Mononuclear cell (primary cell): ENCODE data around the gene NDRG3. TPM values are rescaled to one million over a fixed set of nuclear protein-coding genes. Genes with fewer than 3 reads are reported as not detected.
"Not testable (repeated sequence)": the region's sequence is repeated elsewhere in the genome, so short reads cannot be mapped to it uniquely, and the experiment has no call there.

Experiments used
- H3K27me3 ChIP-seq: 2 replicates; pipeline ENCODE4 v1.6.0; 2011; ENCODE audit warnings: low read length, control low read depth; ENCODE audit not compliant: insufficient read depth
- H3K4me1 ChIP-seq: 2 replicates; pipeline ENCODE4 v1.5.1; 2011; ENCODE audit warnings: mild to moderate bottlenecking, low read length, control low read depth; ENCODE audit not compliant: insufficient read depth
- H3K4me3 ChIP-seq: 2 replicates; pipeline ENCODE4 v1.5.1; 2011; ENCODE audit warnings: mild to moderate bottlenecking, low read length, moderate library complexity
- H3K9me3 ChIP-seq: 2 replicates; pipeline ENCODE4 v1.5.1; 2011; ENCODE audit warnings: low read depth, mild to moderate bottlenecking, control low read depth, low read length
- total RNA-seq: library from RNA; depleted of rRNA; stranded (reverse); fragments of >200 nt; gene quantifications from one replicate; pipeline ENCODE4 v1.2.3, GENCODE V29; 2012

The NDRG3 gene
- total RNA-seq, 1 donor = 19.0 TPM

- no peaks in the 10 kb centered on the region for H3K27me3 ChIP-seq
- no peaks in the 10 kb centered on the region for H3K9me3 ChIP-seq
- H3K4me1 ChIP-seq = peaks cover 38% of the 10 kb centered on the region
- H3K4me3 ChIP-seq = no peak overlapping the region
Measured at GRCh38 chr20:36629719-36630681, 115.9 kb downstream of the NDRG3 start.

GRCh38 chr20:36628076-36628475 lies 117.8 kb downstream of the NDRG3 start:
- no peaks in the 10 kb centered on the region for H3K27me3 ChIP-seq
- H3K9me3 ChIP-seq = no peaks in the 10 kb centered on the region
- H3K4me1 ChIP-seq = peaks cover 38% of the 10 kb centered on the region

GRCh38 chr20:36624944-36625324 lies 121.0 kb downstream of the NDRG3 start:
- no peaks in the 10 kb centered on the region for H3K27me3 ChIP-seq
- no peak overlapping the region for H3K4me3 ChIP-seq
- H3K4me1 ChIP-seq = peaks cover 18% of the 10 kb centered on the region
- H3K9me3 ChIP-seq = no peaks in the 10 kb centered on the region

More at GRCh38 chr20:36628076-36628475, 117.8 kb downstream of the NDRG3 start:
- no peak overlapping the region for H3K4me3 ChIP-seq

GRCh38 chr20:36624068-36624943 lies 121.6 kb downstream of the NDRG3 start:
- H3K4me1 ChIP-seq = peaks cover 12% of the 10 kb centered on the region
- no peaks in the 10 kb centered on the region for H3K9me3 ChIP-seq
- no peaks in the 10 kb centered on the region for H3K27me3 ChIP-seq
- no peak overlapping the region for H3K4me3 ChIP-seq

GRCh38 chr20:36623444-36623843 lies 122.4 kb downstream of the NDRG3 start:
- Histone ChIP-seq H3K27me3 (no peaks in the 10 kb centered on the region), H3K4me1 (peaks cover 4% of the 10 kb centered on the region), H3K4me3 (no peak overlapping the region), H3K9me3 (no peaks in the 10 kb centered on the region)

- no peaks in the 10 kb centered on the region for H3K27me3 ChIP-seq
- no peaks in the 10 kb centered on the region for H3K4me1 ChIP-seq
- H3K9me3 ChIP-seq = no peaks in the 10 kb centered on the region
- H3K4me3 ChIP-seq = no peak overlapping the region
Measured at GRCh38 chr20:36620917-36621316, 125.0 kb downstream of the NDRG3 start.

GRCh38 chr20:36614781-36615557 lies 130.9 kb downstream of the NDRG3 start:
- Histone ChIP-seq H3K27me3 (no peaks in the 10 kb centered on the region), H3K4me1 (no peaks in the 10 kb centered on the region), H3K9me3 (no peaks in the 10 kb centered on the region), H3K4me3 (no peak overlapping the region)

- H3K4me3 ChIP-seq = no peak overlapping the region
- no peaks in the 10 kb centered on the region for H3K9me3 ChIP-seq
- no peaks in the 10 kb centered on the region for H3K27me3 ChIP-seq
- no peaks in the 10 kb centered on the region for H3K4me1 ChIP-seq
Measured at GRCh38 chr20:36613974-36614373, 131.9 kb downstream of the NDRG3 start.

GRCh38 chr20:36611625-36612024 lies 134.3 kb downstream of the NDRG3 start:
- Histone ChIP-seq H3K4me1 (peaks cover 18% of the 10 kb centered on the region), H3K4me3 (no peak overlapping the region), H3K9me3 (no peaks in the 10 kb centered on the region), H3K27me3 (no peaks in the 10 kb centered on the region)

GRCh38 chr20:36608388-36608728 lies 137.5 kb downstream of the NDRG3 start:
- not testable (repeated sequence) for H3K27me3 ChIP-seq, H3K4me3 ChIP-seq, H3K9me3 ChIP-seq
- peaks cover 32% of the 10 kb centered on the region for H3K4me1 ChIP-seq

GRCh38 chr20:36607586-36608387 lies 138.1 kb downstream of the NDRG3 start:
- H3K4me3 ChIP-seq = peak overlapping the region; percentile 98
- no peaks in the 10 kb centered on the region for H3K27me3 ChIP-seq
- H3K4me1 ChIP-seq = peaks cover 32% of the 10 kb centered on the region
- H3K9me3 ChIP-seq = no peaks in the 10 kb centered on the region

GRCh38 chr20:36606158-36607066 lies 139.5 kb downstream of the NDRG3 start:
- Histone ChIP-seq H3K27me3 (no peaks in the 10 kb centered on the region), H3K9me3 (no peaks in the 10 kb centered on the region), H3K4me1 (peaks cover 35% of the 10 kb centered on the region), H3K4me3 (peak overlapping the region; percentile 98)

- no peaks in the 10 kb centered on the region for H3K9me3 ChIP-seq
- H3K27me3 ChIP-seq = no peaks in the 10 kb centered on the region
- peaks cover 43% of the 10 kb centered on the region for H3K4me1 ChIP-seq
- peak within 1 kb of the TSS; percentile 98 for H3K4me3 ChIP-seq
Measured at GRCh38 chr20:36605399-36606157, 140.3 kb downstream of the NDRG3 start, which contains the start of gene RAB5IF. Gene RAB5IF (plus strand): TSS chr20:36605779. CDS start chr20:36605952, 173 bp downstream.
